Body of pancreas (tissue), 4 donors: ENCODE data around the gene LCP1.

Experiments used
- POLR2A ChIP-seq, 3 donors: fragments of 450-650 bp; IDR thresholded peaks; one replicate each; pipeline ENCODE4 v1.6.1; 2016; ENCODE audit warnings: antibody characterized with exemption in 3 of 3, mild to moderate bottlenecking in 2 of 3
- TF ChIP-seq, protein P1 (sequence below), 7 experiments: fragments of 450-650 bp in 4 of 7; fragments of 200-600 bp in 3 of 7; sonication (generic) in 3 of 7; IDR thresholded peaks; one replicate each; pipeline ENCODE4 v1.5.1; 2016 to 2019; ENCODE audit warnings: antibody characterized with exemption in 7 of 7

DNA sequence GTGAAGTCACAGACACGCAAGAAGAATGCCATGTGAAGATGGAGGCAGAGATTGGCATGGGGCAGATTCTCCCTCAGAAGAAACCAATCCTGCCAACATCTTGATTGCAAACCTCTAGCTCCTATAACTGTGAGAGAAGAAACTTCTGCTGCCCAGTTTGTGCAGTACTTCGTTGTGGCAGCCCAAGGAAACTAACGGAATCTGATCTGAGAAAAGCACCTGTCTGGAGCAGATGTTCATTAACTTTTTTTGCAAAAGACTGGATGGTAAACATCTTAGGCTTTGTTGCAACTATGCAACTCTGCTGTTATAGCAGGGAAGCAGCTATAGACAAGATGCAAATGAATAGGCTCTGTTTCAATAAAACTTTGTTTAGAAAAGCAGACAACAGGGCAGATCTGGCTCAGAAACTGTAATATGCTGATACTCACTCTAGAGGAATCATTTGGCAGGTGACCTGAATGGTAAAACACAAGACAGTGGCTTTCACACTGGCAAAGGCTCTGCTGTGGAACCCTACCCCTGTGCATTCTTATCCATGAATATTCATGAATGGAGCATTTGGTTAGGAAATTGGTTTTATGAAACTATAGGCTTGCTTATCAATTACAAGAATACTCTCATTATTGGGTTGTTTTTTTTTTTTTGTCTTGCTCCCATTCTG is 51.9 kb downstream of the LCP1 start:
- TF ChIP-seq, protein P1, sequence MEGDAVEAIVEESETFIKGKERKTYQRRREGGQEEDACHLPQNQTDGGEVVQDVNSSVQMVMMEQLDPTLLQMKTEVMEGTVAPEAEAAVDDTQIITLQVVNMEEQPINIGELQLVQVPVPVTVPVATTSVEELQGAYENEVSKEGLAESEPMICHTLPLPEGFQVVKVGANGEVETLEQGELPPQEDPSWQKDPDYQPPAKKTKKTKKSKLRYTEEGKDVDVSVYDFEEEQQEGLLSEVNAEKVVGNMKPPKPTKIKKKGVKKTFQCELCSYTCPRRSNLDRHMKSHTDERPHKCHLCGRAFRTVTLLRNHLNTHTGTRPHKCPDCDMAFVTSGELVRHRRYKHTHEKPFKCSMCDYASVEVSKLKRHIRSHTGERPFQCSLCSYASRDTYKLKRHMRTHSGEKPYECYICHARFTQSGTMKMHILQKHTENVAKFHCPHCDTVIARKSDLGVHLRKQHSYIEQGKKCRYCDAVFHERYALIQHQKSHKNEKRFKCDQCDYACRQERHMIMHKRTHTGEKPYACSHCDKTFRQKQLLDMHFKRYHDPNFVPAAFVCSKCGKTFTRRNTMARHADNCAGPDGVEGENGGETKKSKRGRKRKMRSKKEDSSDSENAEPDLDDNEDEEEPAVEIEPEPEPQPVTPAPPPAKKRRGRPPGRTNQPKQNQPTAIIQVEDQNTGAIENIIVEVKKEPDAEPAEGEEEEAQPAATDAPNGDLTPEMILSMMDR (IDR thresholded peaks at IDR 0.05), result no peak
- TF ChIP-seq POLR2A (IDR thresholded peaks at IDR 0.05), result no peak
